Measurements from ENCODE around the gene LBX1. TPM values are rescaled to one million over a fixed set of nuclear protein-coding genes. Genes with fewer than 3 reads are reported as not detected.

LBX1 gene
- total RNA-seq, 1 experiment from 2014 or later, result 0.15 TPM

DNA sequence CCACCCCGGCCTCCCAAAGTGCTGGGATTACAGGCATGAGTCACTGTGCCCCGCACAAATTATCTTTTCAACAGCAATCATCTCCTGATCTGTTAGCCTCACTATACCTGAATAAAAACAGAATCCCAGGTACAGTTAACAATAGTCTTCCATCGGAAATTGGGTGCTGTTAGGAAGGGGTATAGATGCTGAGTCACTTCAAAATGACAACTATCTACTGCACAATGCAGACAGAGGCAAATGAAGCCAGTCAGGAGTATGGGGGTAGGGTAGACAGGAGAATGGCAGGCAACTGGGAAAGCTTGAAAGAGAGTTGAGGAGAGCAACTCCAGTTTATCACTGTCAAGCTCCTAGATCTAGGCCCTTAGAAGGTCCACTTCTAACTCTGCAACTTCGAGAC, 40.3 kb downstream of the LBX1 start:
- intact Hi-C loops (cut with micrococcal nuclease; ENCODE audit: unreplicated experiment), result no loop called here
- Histone ChIP-seq H3K27ac (ENCODE audit: low read length) (no peak overlapping the region), H3K4me1 (ENCODE audit: control insufficient read depth, insufficient read depth, low read length) (no peaks in the 10 kb centered on the region), H3K27me3 (ENCODE audit: control insufficient read depth, insufficient read depth, low read length) (peaks cover 3% of the 10 kb centered on the region; the same call in 1 of the 2 replicates), H3K9me3 (ENCODE audit: control insufficient read depth, insufficient read depth, low read depth, low read length) (no peaks in the 10 kb centered on the region), H3K36me3 (ENCODE audit: control insufficient read depth, insufficient read depth, low read length) (no peaks in the 10 kb centered on the region), H3K4me3 (ENCODE audit: low read depth in 2 of 2, low read length in 2 of 2) (no peak overlapping the region)
- BruUV-seq (replicated peaks), result no TSS peak
- DNase-seq (ENCODE audit: low read depth, low spot score), result no peak
- POLR2A ChIA-PET, result no interaction called here
- in situ Hi-C loops (cut with HindIII; ENCODE audit: low pct_unique_long_range_greater_than_20kb, low sequenced_read_pairs), result no loop called here
- TF ChIP-seq, protein P1, sequence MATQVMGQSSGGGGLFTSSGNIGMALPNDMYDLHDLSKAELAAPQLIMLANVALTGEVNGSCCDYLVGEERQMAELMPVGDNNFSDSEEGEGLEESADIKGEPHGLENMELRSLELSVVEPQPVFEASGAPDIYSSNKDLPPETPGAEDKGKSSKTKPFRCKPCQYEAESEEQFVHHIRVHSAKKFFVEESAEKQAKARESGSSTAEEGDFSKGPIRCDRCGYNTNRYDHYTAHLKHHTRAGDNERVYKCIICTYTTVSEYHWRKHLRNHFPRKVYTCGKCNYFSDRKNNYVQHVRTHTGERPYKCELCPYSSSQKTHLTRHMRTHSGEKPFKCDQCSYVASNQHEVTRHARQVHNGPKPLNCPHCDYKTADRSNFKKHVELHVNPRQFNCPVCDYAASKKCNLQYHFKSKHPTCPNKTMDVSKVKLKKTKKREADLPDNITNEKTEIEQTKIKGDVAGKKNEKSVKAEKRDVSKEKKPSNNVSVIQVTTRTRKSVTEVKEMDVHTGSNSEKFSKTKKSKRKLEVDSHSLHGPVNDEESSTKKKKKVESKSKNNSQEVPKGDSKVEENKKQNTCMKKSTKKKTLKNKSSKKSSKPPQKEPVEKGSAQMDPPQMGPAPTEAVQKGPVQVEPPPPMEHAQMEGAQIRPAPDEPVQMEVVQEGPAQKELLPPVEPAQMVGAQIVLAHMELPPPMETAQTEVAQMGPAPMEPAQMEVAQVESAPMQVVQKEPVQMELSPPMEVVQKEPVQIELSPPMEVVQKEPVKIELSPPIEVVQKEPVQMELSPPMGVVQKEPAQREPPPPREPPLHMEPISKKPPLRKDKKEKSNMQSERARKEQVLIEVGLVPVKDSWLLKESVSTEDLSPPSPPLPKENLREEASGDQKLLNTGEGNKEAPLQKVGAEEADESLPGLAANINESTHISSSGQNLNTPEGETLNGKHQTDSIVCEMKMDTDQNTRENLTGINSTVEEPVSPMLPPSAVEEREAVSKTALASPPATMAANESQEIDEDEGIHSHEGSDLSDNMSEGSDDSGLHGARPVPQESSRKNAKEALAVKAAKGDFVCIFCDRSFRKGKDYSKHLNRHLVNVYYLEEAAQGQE (IDR thresholded peaks at IDR 0.05; ENCODE audit: insufficient read depth in 1 of 2, low read depth in 2 of 2, low read length in 1 of 2), result no peak
- TF ChIP-seq TCF7L2 (IDR thresholded peaks at IDR 0.05; ENCODE audit: low read depth, low read length) (no peak), POLR2AphosphoS5 (IDR thresholded peaks at IDR 0.05; ENCODE audit: low read depth, low read length) (no peak), SIN3A (IDR thresholded peaks at IDR 0.05; ENCODE audit: borderline replicate concordance, insufficient read depth, low read depth, low read length) (no peak), CTCF (IDR thresholded peaks at IDR 0.05) (no peak)
- CTCF ChIA-PET, result no interaction called here
- no peak for ATAC-seq

GRCh38 chr10:101183458-101184183, 45.6 kb downstream of the LBX1 start:
- Histone ChIP-seq H3K9me3 (ENCODE audit: control insufficient read depth, insufficient read depth, low read depth, low read length) (no peaks in the 10 kb centered on the region), H3K36me3 (ENCODE audit: control insufficient read depth, insufficient read depth, low read length) (no peaks in the 10 kb centered on the region), H3K27ac (ENCODE audit: low read length) (no peak overlapping the region), H3K4me3 (ENCODE audit: low read depth in 2 of 2, low read length in 2 of 2) (no peak overlapping the region), H3K27me3 (ENCODE audit: control insufficient read depth, insufficient read depth, low read length) (peaks cover 4% of the 10 kb centered on the region; the same call in 1 of the 2 replicates), H3K4me1 (ENCODE audit: control insufficient read depth, insufficient read depth, low read length) (no peaks in the 10 kb centered on the region)
- in situ Hi-C loops (cut with HindIII; ENCODE audit: low pct_unique_long_range_greater_than_20kb, low sequenced_read_pairs), result no loop called here
- intact Hi-C loops (cut with micrococcal nuclease; ENCODE audit: unreplicated experiment), result no loop called here
- ChIA-PET CTCF (no interaction called here), POLR2A (no interaction called here)
- TF ChIP-seq CTCF (IDR thresholded peaks at IDR 0.05) (no peak), SIN3A (IDR thresholded peaks at IDR 0.05; ENCODE audit: borderline replicate concordance, insufficient read depth, low read depth, low read length) (no peak), TCF7L2 (IDR thresholded peaks at IDR 0.05; ENCODE audit: low read depth, low read length) (no peak), POLR2AphosphoS5 (IDR thresholded peaks at IDR 0.05; ENCODE audit: low read depth, low read length) (no peak)
- TF ChIP-seq, protein P1 (IDR thresholded peaks at IDR 0.05; ENCODE audit: insufficient read depth in 1 of 2, low read depth in 2 of 2, low read length in 1 of 2), result no peak
- no TSS peak for BruUV-seq (replicated peaks)
- ATAC-seq, result no peak
- no peak for DNase-seq (ENCODE audit: low read depth, low spot score)
